Dermis lymphatic vessel endothelial cell (primary cell): ENCODE measurements around the gene OR5AK2. TPM values are rescaled to one million over a fixed set of nuclear protein-coding genes. Genes with fewer than 3 reads are reported as not detected.

Experiments
- total RNA-seq: library from RNA; depleted of rRNA; stranded (reverse); fragments of >200 nt; gene quantifications from 2 replicates; pipeline ENCODE4 v1.2.1, GENCODE V29; 2014

The OR5AK2 gene
- total RNA-seq: not detected in 2 replicates

GRCh38 chr11:56988614-56989013 lies at the start of gene OR5AK2:
Gene OR5AK2 (plus strand): TSS chr11:56988914. CDS start chr11:56988914, 0 bp downstream.

Other genes starting within 250 kb of the OR5AK2 start
- gene OR9G4, start 240.2 kb upstream of the OR5AK2 start, total RNA-seq: not detected in 2 replicates
- under 0.01 TPM in 2 replicates for gene LRRC55, start 193.0 kb downstream of the OR5AK2 start, total RNA-seq
- under 0.01 TPM in 1 of 2 replicates, not detected in the other for gene APLNR, start 248.3 kb downstream of the OR5AK2 start, total RNA-seq